UCSD-AML1 (cell line): Measurements from ENCODE around the gene PPP6R2.
A peak's percentile ranks its signal among the peaks of the same experiment; 100 is the strongest.
"Not testable (repeated sequence)": the region's sequence is repeated elsewhere in the genome, so short reads cannot be mapped to it uniquely, and the experiment has no call there.

Source experiments
- DNase-seq: peaks from one replicate; lab custom pipeline; 2025; ENCODE audit not compliant: unreplicated experiment; lab: John Stamatoyannopoulos, UW

Gene PPP6R2

GRCh38 chr22:50339945-50340879 lies 2.9 kb upstream of the PPP6R2 start:
- no peak for DNase-seq

- DNase-seq, result peak; percentile 83
Measured at GRCh38 chr22:50341977-50342650, 1.0 kb upstream of the PPP6R2 start.

DNA sequence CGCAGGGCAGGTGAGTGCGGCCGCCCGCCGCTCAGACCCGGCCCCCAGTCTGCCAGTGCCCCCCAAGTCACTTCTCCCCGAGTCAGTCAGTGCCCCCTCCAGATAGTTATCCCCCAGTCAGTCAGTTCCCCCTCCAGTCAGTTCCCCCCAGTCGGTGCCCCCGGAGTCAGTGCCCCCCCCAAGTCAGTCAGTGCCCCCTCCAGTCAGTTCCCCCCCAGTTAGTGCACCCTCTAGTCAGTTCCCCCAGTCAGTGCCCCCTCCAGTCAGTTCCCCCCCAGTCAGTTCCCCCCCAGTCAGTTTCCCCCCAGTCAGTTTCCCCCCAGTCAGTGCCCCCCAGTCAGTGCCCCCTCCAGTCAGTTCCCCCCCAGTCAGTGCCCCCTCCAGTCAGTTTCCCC lies 411 bp downstream of the PPP6R2 start:
- no peak for DNase-seq

DNA sequence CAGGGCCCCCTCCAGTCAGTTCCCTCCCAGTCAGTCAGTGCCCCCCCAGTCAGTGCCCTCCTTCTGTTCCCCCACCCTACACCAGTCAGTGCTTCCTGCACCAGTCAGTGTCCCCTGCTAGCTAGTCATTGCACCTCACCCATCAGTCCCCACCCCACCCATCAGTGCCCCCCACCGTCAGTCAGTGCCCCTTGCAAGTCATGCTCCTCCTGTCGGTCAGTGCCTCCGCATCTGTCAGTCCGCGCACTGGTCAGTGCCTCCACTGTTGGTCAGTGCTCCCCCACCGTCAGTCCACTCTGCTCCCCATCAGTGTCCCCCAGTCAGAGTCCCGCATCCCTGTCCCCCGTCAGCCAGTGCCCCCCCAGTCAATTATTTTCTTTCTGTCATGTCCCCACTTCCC lies 3.3 kb downstream of the PPP6R2 start:
- no peak for DNase-seq

- DNase-seq, result no peak
Measured at GRCh38 chr22:50347157-50347556, 4.0 kb downstream of the PPP6R2 start.

- DNase-seq, result no peak
Measured at GRCh38 chr22:50348058-50348457, 4.9 kb downstream of the PPP6R2 start.

GRCh38 chr22:50356186-50356585 lies 13.1 kb downstream of the PPP6R2 start:
- no peak for DNase-seq

DNA sequence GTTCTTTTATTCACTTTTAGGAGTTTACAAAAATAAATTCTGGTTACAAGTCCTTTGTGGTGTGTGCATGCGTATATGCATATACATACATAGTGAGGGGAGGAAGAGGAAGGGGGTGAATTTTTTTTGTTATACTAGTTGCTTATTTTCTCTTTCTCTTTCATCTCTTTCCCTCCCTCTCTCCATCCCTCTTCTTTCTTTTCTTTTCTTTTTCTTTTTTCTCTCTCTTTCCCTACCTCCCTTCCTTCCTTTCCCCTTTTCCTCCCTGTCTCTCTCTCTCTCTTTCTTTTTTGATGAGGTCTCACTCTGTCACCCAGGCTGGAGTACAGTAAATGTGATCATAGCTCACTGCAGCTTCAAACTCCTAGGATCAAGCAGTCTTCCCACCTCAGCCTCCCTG lies 14.1 kb downstream of the PPP6R2 start:
- no peak for DNase-seq

- no peak for DNase-seq
Measured at GRCh38 chr22:50357756-50358155, 14.6 kb downstream of the PPP6R2 start.

GRCh38 chr22:50360578-50360977 lies 17.5 kb downstream of the PPP6R2 start:
- no peak for DNase-seq

GRCh38 chr22:50361222-50361621 lies 18.1 kb downstream of the PPP6R2 start:
- DNase-seq, result no peak

- DNase-seq, result no peak
Measured at GRCh38 chr22:50361688-50362087, 18.6 kb downstream of the PPP6R2 start.

- DNase-seq, result no peak
Measured at GRCh38 chr22:50363166-50363802, 20.2 kb downstream of the PPP6R2 start.

GRCh38 chr22:50363803-50364194 lies 20.7 kb downstream of the PPP6R2 start:
- not testable (repeated sequence) for DNase-seq

- no peak for DNase-seq
Measured at GRCh38 chr22:50367778-50368500, 24.8 kb downstream of the PPP6R2 start.

DNA sequence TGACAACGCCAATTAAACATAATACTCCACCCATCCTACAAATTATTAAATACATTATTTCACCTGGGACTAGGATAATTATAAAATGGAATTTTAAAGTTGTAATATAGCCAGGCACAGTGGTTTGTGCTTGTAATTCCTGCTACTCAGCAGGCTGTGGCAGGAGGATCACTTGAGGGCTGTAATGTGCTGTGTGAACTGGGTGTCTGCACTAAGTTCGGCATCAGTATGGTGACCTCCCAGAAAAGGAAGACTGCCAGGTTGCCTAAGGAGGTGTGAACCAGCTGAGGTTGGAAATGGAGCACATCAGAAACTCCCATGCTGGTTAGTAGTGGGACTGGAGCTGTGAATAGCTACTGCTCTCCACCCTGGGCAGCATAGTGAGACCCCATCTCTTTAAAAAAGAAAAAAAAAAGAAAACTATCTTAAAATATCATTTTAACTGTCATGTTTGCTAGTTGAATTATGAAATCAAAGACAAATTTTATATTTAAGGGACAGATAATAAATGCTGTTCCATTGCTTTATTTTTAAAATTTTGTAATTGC lies 28.0 kb downstream of the PPP6R2 start:
- DNase-seq, result no peak

- no peak for DNase-seq
Measured at GRCh38 chr22:50376085-50376651, 33.0 kb downstream of the PPP6R2 start.

DNA sequence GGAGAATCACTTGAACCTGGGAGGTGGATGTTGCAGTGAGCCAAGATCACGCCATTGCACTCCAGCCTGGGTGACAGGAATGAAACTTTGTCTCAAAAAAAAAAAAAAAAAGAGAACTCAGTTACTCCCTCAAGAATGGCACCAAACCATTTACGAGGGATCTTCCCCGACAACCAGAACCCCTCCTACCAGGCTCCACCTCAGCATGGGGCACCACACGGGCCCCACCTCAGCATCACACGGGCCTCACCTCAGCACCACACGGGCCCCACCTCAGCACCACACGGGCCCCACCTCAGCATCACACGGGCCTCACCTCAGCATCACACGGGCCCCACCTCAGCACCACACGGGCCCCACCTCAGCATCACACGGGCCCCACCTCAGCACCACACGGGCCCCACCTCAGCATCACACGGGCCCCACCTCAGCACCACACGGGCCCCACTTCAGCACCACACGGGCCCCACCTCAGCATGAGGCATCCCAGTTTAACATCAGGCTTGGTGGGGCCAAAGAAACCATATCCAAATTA lies 38.0 kb downstream of the PPP6R2 start:
- not testable (repeated sequence) for DNase-seq

- no peak for DNase-seq
Measured at GRCh38 chr22:50396751-50397370, 53.7 kb downstream of the PPP6R2 start.
